Uterus (tissue), 2 donors: Measurements from ENCODE around the gene DLGAP1.

Experiments
- POLR2A ChIP-seq, 2 donors: fragments of 450-650 bp; IDR thresholded peaks; one replicate each; pipeline ENCODE4 v1.6.1; 2016; ENCODE audit warnings: antibody characterized with exemption in 2 of 2, mild to moderate bottlenecking in 1 of 2, moderate library complexity in 1 of 2
- TF ChIP-seq, protein P1 (sequence below), 4 experiments: fragments of 200-600 bp in 2 of 4; fragments of 450-650 bp in 2 of 4; sonication (generic) in 2 of 4; IDR thresholded peaks; one replicate each; pipeline ENCODE4 v1.5.1; 2016 to 2019; ENCODE audit warnings: antibody characterized with exemption in 4 of 4, mild to moderate bottlenecking in 2 of 4, moderate library complexity in 1 of 4

DNA sequence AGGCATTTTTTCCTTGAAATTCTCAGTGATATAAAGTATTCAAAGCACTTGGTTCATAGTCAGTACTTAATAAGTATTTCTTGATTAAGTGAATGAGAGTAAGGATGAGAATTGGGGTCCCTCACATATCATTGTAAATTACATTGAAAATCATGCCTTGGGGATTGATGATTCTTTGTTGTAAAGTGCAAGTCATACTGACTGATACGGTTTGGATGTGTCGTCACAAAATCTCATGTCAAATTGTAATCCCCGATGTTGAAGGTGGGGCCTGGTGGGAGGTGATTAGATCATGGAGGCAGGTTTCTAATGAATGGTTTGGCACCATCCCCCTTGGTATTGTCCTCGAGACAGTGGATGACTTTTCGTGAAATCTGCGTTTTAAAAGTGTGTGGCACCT is 385.9 kb downstream of the DLGAP1 start:
- TF ChIP-seq, protein P1, sequence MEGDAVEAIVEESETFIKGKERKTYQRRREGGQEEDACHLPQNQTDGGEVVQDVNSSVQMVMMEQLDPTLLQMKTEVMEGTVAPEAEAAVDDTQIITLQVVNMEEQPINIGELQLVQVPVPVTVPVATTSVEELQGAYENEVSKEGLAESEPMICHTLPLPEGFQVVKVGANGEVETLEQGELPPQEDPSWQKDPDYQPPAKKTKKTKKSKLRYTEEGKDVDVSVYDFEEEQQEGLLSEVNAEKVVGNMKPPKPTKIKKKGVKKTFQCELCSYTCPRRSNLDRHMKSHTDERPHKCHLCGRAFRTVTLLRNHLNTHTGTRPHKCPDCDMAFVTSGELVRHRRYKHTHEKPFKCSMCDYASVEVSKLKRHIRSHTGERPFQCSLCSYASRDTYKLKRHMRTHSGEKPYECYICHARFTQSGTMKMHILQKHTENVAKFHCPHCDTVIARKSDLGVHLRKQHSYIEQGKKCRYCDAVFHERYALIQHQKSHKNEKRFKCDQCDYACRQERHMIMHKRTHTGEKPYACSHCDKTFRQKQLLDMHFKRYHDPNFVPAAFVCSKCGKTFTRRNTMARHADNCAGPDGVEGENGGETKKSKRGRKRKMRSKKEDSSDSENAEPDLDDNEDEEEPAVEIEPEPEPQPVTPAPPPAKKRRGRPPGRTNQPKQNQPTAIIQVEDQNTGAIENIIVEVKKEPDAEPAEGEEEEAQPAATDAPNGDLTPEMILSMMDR (IDR thresholded peaks at IDR 0.05) = no peak
- TF ChIP-seq POLR2A (IDR thresholded peaks at IDR 0.05) = no peak
